HepG2 (cell line): ENCODE results near the gene LITAFD. TPM values are rescaled to one million over a fixed set of nuclear protein-coding genes. Genes with fewer than 3 reads are reported as not detected.

ENCODE experiments used
- ARID5B ChIP-seq: IDR thresholded peaks from 2 replicates; pipeline ENCODE4 v1.4.0; 2020; ENCODE audit warnings: mild to moderate bottlenecking, missing genetic modification reagents
- EZH2 ChIP-seq: conservative IDR thresholded peaks from 2 replicates; pipeline ENCODE4 v1.6.1; 2012; ENCODE audit warnings: mild to moderate bottlenecking, low read depth, low read length, moderate library complexity
- FOXK1 ChIP-seq: sonication (generic); formaldehyde crosslinking; IDR thresholded peaks from 2 replicates; pipeline ENCODE4 v1.4.0; 2020; ENCODE audit warnings: low read depth, missing genetic modification reagents, borderline replicate concordance
- HBP1 ChIP-seq: IDR thresholded peaks from 2 replicates; pipeline ENCODE4 v1.6.1; 2016; ENCODE audit warnings: low read depth, control low read depth
- HDAC6 ChIP-seq: fragments of 200-600 bp; sonication (generic); IDR thresholded peaks from 2 replicates; pipeline ENCODE4 v1.7.0; 2017; ENCODE audit warnings: mild to moderate bottlenecking, antibody characterized with exemption, low read length, low read depth
- HMG20A ChIP-seq: IDR thresholded peaks from 2 replicates; pipeline ENCODE4 v1.6.1; 2016; ENCODE audit warnings: borderline replicate concordance
- HNRNPL ChIP-seq: fragments of 200-400 bp; formaldehyde crosslinking; IDR thresholded peaks from 2 replicates; pipeline ENCODE4 v1.6.1; 2017; ENCODE audit warnings: mild to moderate bottlenecking, low read depth, low read length
- HOXA9 ChIP-seq: sonication (generic); formaldehyde crosslinking; IDR thresholded peaks from 2 replicates; pipeline ENCODE4 v1.8.1; 2022; ENCODE audit warnings: missing genetic modification reagents, mild to moderate bottlenecking, moderate library complexity, borderline replicate concordance
- MAFG ChIP-seq: sonication (generic); formaldehyde crosslinking; IDR thresholded peaks from 2 replicates; pipeline ENCODE4 v1.5.1; 2020; ENCODE audit warnings: mild to moderate bottlenecking, missing genetic modification reagents
- PAF1 ChIP-seq: IDR thresholded peaks from 2 replicates; pipeline ENCODE4 v1.6.1; 2016; ENCODE audit warnings: missing genetic modification reagents, missing compliant biosample characterization
- PHF5A ChIP-seq: IDR thresholded peaks from one replicate; pipeline ENCODE4 v1.6.1; 2018; ENCODE audit warnings: low read depth, missing genetic modification reagents; ENCODE audit not compliant: unreplicated experiment
- REPIN1 ChIP-seq: sonication (generic); formaldehyde crosslinking; IDR thresholded peaks from 2 replicates; pipeline ENCODE4 v1.8.0; 2022; ENCODE audit warnings: missing genetic modification reagents, low read depth, mild to moderate bottlenecking, borderline replicate concordance
- TOE1 ChIP-seq: sonication (generic); formaldehyde crosslinking; IDR thresholded peaks from 2 replicates; pipeline ENCODE4 v1.4.0; 2020; ENCODE audit warnings: mild to moderate bottlenecking, missing genetic modification reagents
- UBTF ChIP-seq: sonication (generic); formaldehyde crosslinking; IDR thresholded peaks from 2 replicates; pipeline ENCODE4 v1.4.0; 2020; ENCODE audit warnings: mild to moderate bottlenecking, missing genetic modification reagents
- ZBTB21 ChIP-seq: sonication (generic); formaldehyde crosslinking; IDR thresholded peaks from 2 replicates; pipeline ENCODE4 v1.4.0; 2020; ENCODE audit warnings: missing genetic modification reagents
- ZFYVE20 ChIP-seq: sonication (generic); formaldehyde crosslinking; IDR thresholded peaks from 2 replicates; pipeline ENCODE4 v1.8.0; 2023; ENCODE audit warnings: low read depth, mild to moderate bottlenecking, moderate library complexity, missing genetic modification reagents, borderline replicate concordance
- ZNF260 ChIP-seq: sonication (generic); formaldehyde crosslinking; IDR thresholded peaks from 2 replicates; pipeline ENCODE4 v1.4.0; 2020; ENCODE audit warnings: missing genetic modification reagents, low read depth, mild to moderate bottlenecking, borderline replicate concordance
- ZNF547 ChIP-seq: sonication (generic); formaldehyde crosslinking; IDR thresholded peaks from 2 replicates; pipeline ENCODE4 v1.5.1; 2020; ENCODE audit warnings: mild to moderate bottlenecking, missing genetic modification reagents
- ZNF605 ChIP-seq: sonication (generic); formaldehyde crosslinking; IDR thresholded peaks from 2 replicates; pipeline ENCODE4 v1.8.0; 2022; ENCODE audit warnings: mild to moderate bottlenecking, missing genetic modification reagents
- ZNF713 ChIP-seq: sonication (generic); formaldehyde crosslinking; IDR thresholded peaks from 2 replicates; pipeline ENCODE4 v1.4.0; 2020; ENCODE audit warnings: mild to moderate bottlenecking, missing genetic modification reagents
- polyA plus RNA-seq, 8 experiments: library from polyadenylated mRNA; depleted of rRNA in 3 of 8; stranded (reverse) in 7 of 8; unstranded in 1 of 8; fragments of >200 nt; fragmentation: Illumina TruSeq in 4 of 8; extraction: Trizol in 4 of 8; gene quantifications; 2 replicates each; pipeline versions ENCODE4 v1.2.1 to v1.2.3, GENCODE V29; 2011 to 2016; ENCODE audit warnings: low read depth in 4 of 8, missing spikeins in 1 of 8, mixed read lengths in 1 of 8; ENCODE audit not compliant: insufficient read depth in 1 of 8
- total RNA-seq, 5 experiments: library from RNA; depleted of rRNA; stranded (reverse); fragments of >200 nt; fragmentation: Illumina TruSeq; extraction: Trizol; gene quantifications; 2 replicates each; pipeline ENCODE4 v1.2.3, GENCODE V29; 2016; ENCODE audit warnings: low read depth in 1 of 5

The LITAFD gene
- total and polyA plus RNA-seq, 2 of the 13 experiments (the other 11 are each of a cell fraction or from before 2014, with no cell fraction given) = not detected

- TF ChIP-seq ARID5B (CRISPR knock-in tag) = no peak
- no peak for TF ChIP-seq HOXA9 (CRISPR knock-in tag)
- peak; percentile 83 for TF ChIP-seq HNRNPL
- TF ChIP-seq FOXK1 (CRISPR knock-in tag) = no peak
- no peak for TF ChIP-seq HDAC6
- peak; percentile 81; the same call in 1 of the 2 replicates for TF ChIP-seq ZNF605 (CRISPR knock-in tag)
- TF ChIP-seq PHF5A (CRISPR knock-in tag) = no peak
- no peak for TF ChIP-seq MAFG (CRISPR knock-in tag)
- TF ChIP-seq HBP1 (CRISPR knock-in tag) = no peak
- no peak for TF ChIP-seq HMG20A (CRISPR knock-in tag)
- TF ChIP-seq EZH2 = no peak
- TF ChIP-seq ZNF547 = peak; percentile 71; the same call in 1 of the 2 replicates
- TF ChIP-seq PAF1 (CRISPR knock-in tag) = peak; percentile 32; the same call in 1 of the 2 replicates
- TF ChIP-seq ZNF713 (CRISPR knock-in tag) = no peak
- TF ChIP-seq UBTF (CRISPR knock-in tag) = peak; percentile 95
- no peak for TF ChIP-seq ZBTB21 (CRISPR knock-in tag)
- TF ChIP-seq ZFYVE20 (CRISPR knock-in tag) = no peak
- no peak for TF ChIP-seq ZNF260 (CRISPR knock-in tag)
- 0 out of 2 replicates have a peak, but pooled peaks have one; percentile 39 for TF ChIP-seq REPIN1 (CRISPR knock-in tag)
- TF ChIP-seq TOE1 (CRISPR knock-in tag) = no peak
These were observed 3.8 kb downstream of the LITAFD start (continued) for GRCh38 chr16:8885674-8886592.
